H1 (cell line): Measurements from ENCODE around the gene SLC6A18. TPM values are rescaled to one million over a fixed set of nuclear protein-coding genes. Genes with fewer than 3 reads are reported as not detected.

Experiments used
- CTCF ChIA-PET: fragments of 300-600 bp; sonication (Branson Sonifier 250); formaldehyde crosslinking; loops from one replicate; lab custom pipeline; 2021; ENCODE audit not compliant: partially characterized antibody; lab: Charles Lee
- POLR2A ChIA-PET: fragments of 300-600 bp; sonication (Branson Sonifier 250); formaldehyde crosslinking; loops from one replicate; lab custom pipeline; 2021; ENCODE audit warnings: inconsistent platforms; ENCODE audit not compliant: partially characterized antibody; lab: Charles Lee
- DNase-seq, 2 experiments: peaks; one replicate each; pipeline versions ENCODE4 v3.0.0 to v3.0.0-alpha.2; 2010 to 2022; ENCODE audit warnings: low spot score in 2 of 2, low read depth in 1 of 2, mixed read lengths in 1 of 2
- FAIRE-seq: peaks from 2 replicates; lab custom pipeline; 2011; peaks lifted over from hg19 to GRCh38; lab: Jason Lieb, UNC
- H2AFZ ChIP-seq: 2 replicates; pipeline ENCODE4 v1.8.1; 2012; ENCODE audit warnings: low read length, inconsistent platforms
- H2AK5ac ChIP-seq: 2 replicates; pipeline ENCODE4 v1.6.1; 2013; ENCODE audit warnings: low read depth, low read length
- H2BK120ac ChIP-seq: replicated peaks from 2 replicates; pipeline ENCODE3; 2013; ENCODE audit warnings: low read depth, low read length, inconsistent platforms
- H2BK12ac ChIP-seq: 2 replicates; pipeline ENCODE4 v1.6.1; 2013; ENCODE audit warnings: low read depth, low read length
- H2BK15ac ChIP-seq: 2 replicates; pipeline ENCODE4 v1.6.1; 2013; ENCODE audit warnings: low read length
- H2BK20ac ChIP-seq: 2 replicates; pipeline ENCODE4 v1.6.1; 2013; ENCODE audit warnings: low read length
- H2BK5ac ChIP-seq: 2 replicates; pipeline ENCODE4 v1.6.1; 2013; ENCODE audit warnings: low read depth, low read length
- H3K14ac ChIP-seq: 2 replicates; pipeline ENCODE4 v1.6.1; 2013; ENCODE audit warnings: inconsistent platforms; ENCODE audit not compliant: insufficient read length
- H3K18ac ChIP-seq: 2 replicates; pipeline ENCODE4 v1.6.1; 2013; ENCODE audit warnings: low read length; ENCODE audit errors: extremely low read depth
- H3K23ac ChIP-seq: 2 replicates; pipeline ENCODE4 v1.6.1; 2013; ENCODE audit warnings: inconsistent platforms; ENCODE audit not compliant: insufficient read length
- H3K23me2 ChIP-seq: 2 replicates; pipeline ENCODE4 v1.6.1; 2013; ENCODE audit warnings: low read depth, low read length
- H3K27ac ChIP-seq: 2 replicates; pipeline ENCODE4 v1.6.1; 2011; ENCODE audit warnings: low read depth, low read length, inconsistent platforms
- H3K27me3 ChIP-seq, 4 experiments: replicated peaks in 1 of 4; 1 replicate in 1 of 4; 2 replicates in 3 of 4; pipeline versions ENCODE4 v1.6.1 to v1.8.1; 2011 to 2013; ENCODE audit warnings: low read length in 3 of 4, mild to moderate bottlenecking in 3 of 4, inconsistent platforms in 2 of 4, mixed read lengths in 2 of 4, moderate library complexity in 1 of 4; ENCODE audit not compliant: control insufficient read depth in 3 of 4, insufficient read depth in 3 of 4; ENCODE audit errors: extremely low read depth in 1 of 4
- H3K36me3 ChIP-seq, 4 experiments: 2 replicates each; pipeline versions ENCODE4 v1.6.1 to v1.8.1; 2011 to 2013; ENCODE audit warnings: mild to moderate bottlenecking in 4 of 4, low read length in 3 of 4, moderate library complexity in 2 of 4, control low read depth in 1 of 4, inconsistent platforms in 1 of 4; ENCODE audit not compliant: insufficient read depth in 4 of 4, control insufficient read depth in 2 of 4
- H3K4ac ChIP-seq: replicated peaks from 2 replicates; pipeline ENCODE3; 2013; ENCODE audit warnings: low read length, low read depth, mixed read lengths, inconsistent platforms; ENCODE audit not compliant: insufficient read length
- H3K4me1 ChIP-seq, 4 experiments: replicated peaks in 1 of 4; 1 replicate in 1 of 4; 2 replicates in 3 of 4; pipeline versions ENCODE4 v1.6.1 to v1.8.1; 2011 to 2013; ENCODE audit warnings: low read length in 3 of 4, inconsistent platforms in 2 of 4, mixed read lengths in 1 of 4; ENCODE audit not compliant: insufficient read depth in 4 of 4, control insufficient read depth in 3 of 4
- H3K4me2 ChIP-seq, 2 experiments: 2 replicates each; pipeline versions ENCODE4 v1.6.1 to v1.8.1; 2011 to 2013; ENCODE audit warnings: low read depth in 2 of 2, low read length in 2 of 2, control low read depth in 1 of 2, inconsistent platforms in 1 of 2, mild to moderate bottlenecking in 1 of 2; ENCODE audit not compliant: insufficient read depth in 1 of 2
- H3K4me3 ChIP-seq, 4 experiments: fragments of 200-600, 300-600 bp in 1 of 4; sonication (generic), shearing (Covaris generic), sonication (Bioruptor Twin) in 1 of 4; 2 replicates each; pipeline versions ENCODE4 v1.5.1 to v1.8.1; 2011 to 2016; ENCODE audit warnings: low read length in 4 of 4, low read depth in 3 of 4, control low read depth in 2 of 4, inconsistent platforms in 2 of 4, mild to moderate bottlenecking in 2 of 4, mixed read lengths in 1 of 4, moderate library complexity in 1 of 4; ENCODE audit not compliant: insufficient read depth in 2 of 4; ENCODE audit errors: extremely low read depth in 1 of 4
- H3K56ac ChIP-seq: replicated peaks from 2 replicates; pipeline ENCODE3; 2013; ENCODE audit warnings: low read depth, mild to moderate bottlenecking, mixed read lengths, low read length, inconsistent platforms; ENCODE audit not compliant: insufficient read length
- H3K79me1 ChIP-seq: 2 replicates; pipeline ENCODE4 v1.6.1; 2013; ENCODE audit warnings: low read depth, low read length, control low read depth
- H3K79me2 ChIP-seq, 2 experiments: 2 replicates each; pipeline versions ENCODE4 v1.6.1 to v1.8.1; 2012 to 2013; ENCODE audit warnings: low read length in 2 of 2, mild to moderate bottlenecking in 2 of 2, inconsistent platforms in 1 of 2; ENCODE audit not compliant: insufficient read depth in 2 of 2, control insufficient read depth in 1 of 2
- H3K9ac ChIP-seq, 4 experiments: replicated peaks in 1 of 4; 1 replicate in 1 of 4; 2 replicates in 3 of 4; pipeline versions ENCODE4 v1.6.1 to v1.8.1; 2011 to 2013; ENCODE audit warnings: low read depth in 3 of 4, low read length in 3 of 4, control low read depth in 2 of 4, mild to moderate bottlenecking in 2 of 4, moderate library complexity in 2 of 4, inconsistent platforms in 1 of 4; ENCODE audit errors: extremely low read depth in 1 of 4
- H3K9me3 ChIP-seq, 2 experiments: 2 replicates each; pipeline versions ENCODE4 v1.6.1 to v1.8.1; 2012 to 2013; ENCODE audit warnings: mild to moderate bottlenecking in 2 of 2, moderate library complexity in 2 of 2, control low read depth in 1 of 2, inconsistent platforms in 1 of 2, low read depth in 1 of 2, low read length in 1 of 2, mixed read lengths in 1 of 2; ENCODE audit not compliant: insufficient read depth in 2 of 2
- H4K20me1 ChIP-seq, 2 experiments: replicated peaks in 1 of 2; 2 replicates each; pipeline versions ENCODE3 to v1.8.1; 2011 to 2013; ENCODE audit warnings: inconsistent platforms in 2 of 2, low read length in 2 of 2, mild to moderate bottlenecking in 1 of 2; ENCODE audit not compliant: insufficient read depth in 2 of 2, control insufficient read depth in 1 of 2
- H4K5ac ChIP-seq: 2 replicates; pipeline ENCODE4 v1.6.1; 2013; ENCODE audit warnings: low read length, low read depth, mixed read lengths, inconsistent platforms; ENCODE audit not compliant: insufficient read length
- H4K8ac ChIP-seq: 2 replicates; pipeline ENCODE4 v1.8.0; 2013; ENCODE audit warnings: mild to moderate bottlenecking, moderate library complexity, low read length, inconsistent platforms; ENCODE audit not compliant: insufficient read depth; ENCODE audit errors: extremely low read depth
- H4K91ac ChIP-seq: replicated peaks from 2 replicates; pipeline ENCODE3; 2013; ENCODE audit warnings: low read length, mixed read lengths, inconsistent platforms; ENCODE audit not compliant: insufficient read length
- ASH2L ChIP-seq: fragments of 200-600, 300-600 bp; sonication (generic); IDR thresholded peaks from one replicate; pipeline ENCODE4 v1.7.1; 2017; ENCODE audit warnings: low read length
- ATF3 ChIP-seq: IDR thresholded peaks from 2 replicates; pipeline ENCODE4 v1.6.1; 2011; ENCODE audit warnings: low read depth, mild to moderate bottlenecking, low read length; ENCODE audit not compliant: insufficient read depth
- CTBP2 ChIP-seq: IDR thresholded peaks from 2 replicates; pipeline ENCODE4 v1.7.0; 2011; ENCODE audit warnings: borderline replicate concordance, mild to moderate bottlenecking, moderate library complexity, mixed read lengths, low read length; ENCODE audit not compliant: insufficient read depth, insufficient read length
- E2F6 ChIP-seq: IDR thresholded peaks from 2 replicates; pipeline ENCODE4 v1.6.1; 2012; ENCODE audit warnings: inconsistent platforms
- EGR1 ChIP-seq: IDR thresholded peaks from 2 replicates; pipeline ENCODE4 v1.6.1; 2011; ENCODE audit warnings: low read depth, low read length, borderline replicate concordance
- MAX ChIP-seq: IDR thresholded peaks from 2 replicates; pipeline ENCODE4 v1.6.1; 2012; ENCODE audit warnings: inconsistent platforms
- NANOG ChIP-seq: IDR thresholded peaks from 2 replicates; pipeline ENCODE4 v1.6.1; 2011; ENCODE audit warnings: low read length, low read depth, mild to moderate bottlenecking, inconsistent platforms; ENCODE audit not compliant: insufficient read depth, poor library complexity, severe bottlenecking
- POLR2AphosphoS5 ChIP-seq: IDR thresholded peaks from 2 replicates; pipeline ENCODE4 v1.6.1; 2011; ENCODE audit warnings: low read depth, low read length
- RAD21 ChIP-seq, 2 experiments: IDR thresholded peaks in 1 of 2; conservative IDR thresholded peaks in 1 of 2; 2 replicates each; pipeline ENCODE4 v1.6.1; 2011; ENCODE audit warnings: low read depth in 2 of 2, low read length in 2 of 2, improper control_type of control experiment in 1 of 2, inconsistent platforms in 1 of 2, mild to moderate bottlenecking in 1 of 2, moderate library complexity in 1 of 2
- RXRA ChIP-seq: IDR thresholded peaks from 2 replicates; pipeline ENCODE4 v1.6.1; 2011; ENCODE audit warnings: low read depth, mild to moderate bottlenecking, low read length, moderate library complexity; ENCODE audit not compliant: insufficient read depth
- WGBS, 2 experiments: shearing (Covaris generic) in 1 of 2; methylation state at CpG; one replicate each; pipeline versions ENCODE4 v1.1.6 to v1.1.7; 2013 to 2015; ENCODE audit warnings: low lambda C conversion rate in 2 of 2, mixed read lengths in 2 of 2, inconsistent platforms in 1 of 2, low coverage in 1 of 2, missing lambda C conversion rate in 1 of 2; ENCODE audit not compliant: insufficient replicate concordance in 2 of 2, insufficient coverage in 1 of 2, insufficient read length in 1 of 2; ENCODE audit errors: extremely low coverage in 1 of 2, missing lambda C conversion rate in 1 of 2; 5-methylcytosine and 5-hydroxymethylcytosine counted together
- polyA plus RNA-seq, 7 experiments: library from polyadenylated mRNA; depleted of rRNA in 3 of 7; stranded (reverse) in 5 of 7; unstranded in 2 of 7; fragments of >200 nt in 5 of 7; fragments of 200-250 nt in 2 of 7; gene quantifications; 1 replicate in 5 of 7; 2 replicates in 1 of 7; 4 replicates in 1 of 7; pipeline versions ENCODE4 v1.2.1 to v1.2.3, GENCODE V29; 2011 to 2013; ENCODE audit warnings: missing spikeins in 2 of 7, mixed read lengths in 2 of 7
- total RNA-seq: library from RNA; stranded (reverse); fragmentation: NEBNext Ultra II Directional; extraction: Animal tissue kit (Norgen Biotek cat#: 25700); gene quantifications from 2 replicates; pipeline ENCODE4 v1.2.1, GENCODE V29; 2021

SLC6A18 gene
- total and polyA plus RNA-seq, 2 of the 8 experiments (the other 6 are each of a cell fraction or from before 2014, with no cell fraction given), result not detected

GRCh38 chr5:1216211-1216917 is 8.8 kb upstream of the SLC6A18 start:
- Histone ChIP-seq H3K4me3 (no peak overlapping the region), H3K23ac (no peak overlapping the region), H3K4me1 (peaks cover 0 to 2% (median 0%) of the 10 kb centered on the region in 4 experiments; a peak in 2 of 7 replicates), H3K4ac (no peak overlapping the region), H3K4me2 (no peak overlapping the region), H4K20me1 (peaks cover 3 to 6% of the 10 kb centered on the region in 2 experiments), H3K27ac (no peak overlapping the region), H2BK15ac (no peak overlapping the region), H3K9me3 (peaks cover 0 to 2% of the 10 kb centered on the region in 2 experiments; a peak in 1 of 4 replicates), H2BK120ac (no peak overlapping the region), H2AFZ (no peak overlapping the region), H4K91ac (no peak overlapping the region), H2BK12ac (no peak overlapping the region; the same call in 1 of the 2 replicates), H3K79me2 (no peaks in the 10 kb centered on the region), H3K14ac (no peak overlapping the region), H3K18ac (no peak overlapping the region), H3K23me2 (no peaks in the 10 kb centered on the region), H3K36me3 (no peaks in the 10 kb centered on the region), H4K8ac (no peak overlapping the region; the same call in 1 of the 2 replicates), H4K5ac (no peak overlapping the region), H3K27me3 (no peaks in the 10 kb centered on the region; a peak in 1 of 7 replicates), H2AK5ac (no peak overlapping the region), H3K56ac (no peak overlapping the region), H2BK20ac (no peak overlapping the region), H3K79me1 (no peaks in the 10 kb centered on the region), H3K9ac (no peak overlapping the region), H2BK5ac (peak overlapping the region; percentile 35; the same call in 1 of the 2 replicates)
- ChIA-PET CTCF (interaction anchor here (0.7 to 2.1 kb wide), 6 partner anchors 10 to 49 kb away, joined by 3 to 7 read pairs (median 5); no protein-coding TSS in a partner anchor), POLR2A (interaction anchor here (0.6 kb wide), 1 partner anchor 723 kb away, joined by 4 read pairs; no protein-coding TSS in a partner anchor)
- FAIRE-seq (no peak), DNase-seq (no peak)
- 94% methylated on average over 38 of the region's 38 CpGs; no CpG with 5 or more reads in 1 of the 2 experiments for WGBS, 2 experiments
- no peak for TF ChIP-seq MAX
- no peak for TF ChIP-seq CTBP2
- TF ChIP-seq RXRA, result no peak
- no peak for TF ChIP-seq EGR1
- no peak for TF ChIP-seq NANOG
- no peak for TF ChIP-seq POLR2AphosphoS5
- no peak for TF ChIP-seq ASH2L
- no peak for TF ChIP-seq ATF3
- TF ChIP-seq E2F6, result no peak
- TF ChIP-seq RAD21 (IDR thresholded peaks at IDR 0.05 in 1 of 2, conservative IDR thresholded peaks at IDR 0.05 in 1 of 2; ENCODE audit: low read depth in 2 of 2, low read length in 2 of 2), result no peak
